HG03103 (cell line): ENCODE measurements around the gene LNPEP.

ENCODE experiments used
- ATAC-seq: cut with Tn5 transposase; IDR thresholded peaks from one replicate; pipeline ENCODE4 v1.9.1; 2021; ENCODE audit warnings: low read depth; ENCODE audit not compliant: unreplicated experiment

Gene LNPEP

GRCh38 chr5:96994493-96994892 lies 58.6 kb downstream of the LNPEP start:
- no peak for ATAC-seq

- ATAC-seq, result no peak
These were observed 59.5 kb downstream of the LNPEP start for GRCh38 chr5:96995419-96995818.

GRCh38 chr5:96997265-96997859 lies 61.5 kb downstream of the LNPEP start:
- peak; percentile 78 for ATAC-seq

- ATAC-seq, result no peak
These were observed 64.0 kb downstream of the LNPEP start for GRCh38 chr5:96999856-97000255.

- no peak for ATAC-seq
These were observed 64.5 kb downstream of the LNPEP start for GRCh38 chr5:97000391-97000790.

GRCh38 chr5:97002983-97003382 lies 67.1 kb downstream of the LNPEP start:
- ATAC-seq, result no peak

GRCh38 chr5:97004423-97005060 lies 68.7 kb downstream of the LNPEP start:
- no peak for ATAC-seq

GRCh38 chr5:97006454-97007060 lies 70.7 kb downstream of the LNPEP start:
- no peak for ATAC-seq

GRCh38 chr5:97009212-97009898 lies 73.5 kb downstream of the LNPEP start:
- no peak for ATAC-seq

GRCh38 chr5:97009921-97010320 lies 74.0 kb downstream of the LNPEP start:
- no peak for ATAC-seq

GRCh38 chr5:97010606-97011005 lies 74.7 kb downstream of the LNPEP start:
- ATAC-seq, result no peak

- ATAC-seq, result no peak
These were observed 75.7 kb downstream of the LNPEP start for GRCh38 chr5:97011567-97011966.

GRCh38 chr5:97019435-97020117 lies 83.7 kb downstream of the LNPEP start:
- ATAC-seq, result no peak

- ATAC-seq, result no peak
These were observed 85.5 kb downstream of the LNPEP start for GRCh38 chr5:97021416-97021815.

- peak; percentile 86 for ATAC-seq
These were observed 87.0 kb downstream of the LNPEP start for GRCh38 chr5:97022898-97023297.

GRCh38 chr5:97026721-97027120 lies 90.8 kb downstream of the LNPEP start:
- ATAC-seq, result no peak

- no peak for ATAC-seq
These were observed 101.9 kb downstream of the LNPEP start for GRCh38 chr5:97037819-97038218.

GRCh38 chr5:97041239-97041638 lies 105.4 kb downstream of the LNPEP start:
- ATAC-seq, result no peak

GRCh38 chr5:97042996-97043395 lies 107.1 kb downstream of the LNPEP start:
- ATAC-seq, result no peak

GRCh38 chr5:97043511-97043910 lies 107.6 kb downstream of the LNPEP start:
- no peak for ATAC-seq

GRCh38 chr5:97044052-97044451 lies 108.2 kb downstream of the LNPEP start:
- no peak for ATAC-seq
